Measurements from ENCODE around the gene SPEF2. TPM values are rescaled to one million over a fixed set of nuclear protein-coding genes. Genes with fewer than 3 reads are reported as not detected.

The SPEF2 gene
- total RNA-seq, 1 experiment from 2014 or later, result 4.0 TPM

GRCh38 chr5:35735718-35736117, 118.1 kb downstream of the SPEF2 start:
- Histone ChIP-seq H3K27me3 (replicated peaks; ENCODE audit: control insufficient read depth, insufficient read depth, low read length) (no peaks in the 10 kb centered on the region), H3K4me1 (no peaks in the 10 kb centered on the region), H3K4me3 (ENCODE audit: low read depth, low read length) (no peak overlapping the region), H3K36me3 (ENCODE audit: control insufficient read depth, insufficient read depth, low read length) (no peaks in the 10 kb centered on the region), H3K9me3 (no peaks in the 10 kb centered on the region)
- no peaks in the 10 kb centered on the region for H3K4me1 Mint-ChIP-seq (ENCODE audit: low read depth, unreplicated experiment)
- no peak overlapping the region for H3K4me3 Mint-ChIP-seq (ENCODE audit: unreplicated experiment)
- no peak for TF ChIP-seq CTCF (IDR thresholded peaks at IDR 0.05; ENCODE audit: insufficient read depth in 1 of 2, low read depth in 1 of 2, low read length in 1 of 2, severe bottlenecking in 1 of 2, unreplicated experiment in 1 of 2)
- DNase-seq, result no peak
- intact Hi-C loops (cut with micrococcal nuclease; ENCODE audit: unreplicated experiment), result no loop called here
- no peak overlapping the region for H3K27ac Mint-ChIP-seq (ENCODE audit: unreplicated experiment)
- H3K9me3 Mint-ChIP-seq (ENCODE audit: unreplicated experiment), result no peaks in the 10 kb centered on the region
- ChIA-PET CTCF (no interaction called here), POLR2A (no interaction called here)
- H3K27me3 Mint-ChIP-seq (ENCODE audit: insufficient read depth, unreplicated experiment), result peaks cover 10% of the 10 kb centered on the region
- no peaks in the 10 kb centered on the region for H3K36me3 Mint-ChIP-seq (ENCODE audit: insufficient read depth, unreplicated experiment)
- BruUV-seq (replicated peaks), result no TSS peak

- CTCF ChIA-PET, result no interaction called here
- peaks cover 8% of the 10 kb centered on the region for H3K27me3 Mint-ChIP-seq (ENCODE audit: insufficient read depth, unreplicated experiment)
Measured at GRCh38 chr5:35736280-35736679, 118.6 kb downstream of the SPEF2 start.

GRCh38 chr5:35741126-35741716, 123.6 kb downstream of the SPEF2 start:
- no peak overlapping the region for H3K27ac Mint-ChIP-seq (ENCODE audit: unreplicated experiment)
- H3K36me3 Mint-ChIP-seq (ENCODE audit: insufficient read depth, unreplicated experiment), result no peaks in the 10 kb centered on the region
- no TSS peak for BruUV-seq (replicated peaks)
- Histone ChIP-seq H3K9me3 (no peaks in the 10 kb centered on the region), H3K4me1 (no peaks in the 10 kb centered on the region), H3K36me3 (ENCODE audit: control insufficient read depth, insufficient read depth, low read length) (no peaks in the 10 kb centered on the region), H3K4me3 (ENCODE audit: low read depth, low read length) (no peak overlapping the region), H3K27me3 (replicated peaks; ENCODE audit: control insufficient read depth, insufficient read depth, low read length) (no peaks in the 10 kb centered on the region)
- H3K9me3 Mint-ChIP-seq (ENCODE audit: unreplicated experiment), result no peaks in the 10 kb centered on the region
- H3K27me3 Mint-ChIP-seq (ENCODE audit: insufficient read depth, unreplicated experiment), result peaks cover 5% of the 10 kb centered on the region
- no peak for TF ChIP-seq CTCF (IDR thresholded peaks at IDR 0.05; ENCODE audit: insufficient read depth in 1 of 2, low read depth in 1 of 2, low read length in 1 of 2, severe bottlenecking in 1 of 2, unreplicated experiment in 1 of 2)
- no peak overlapping the region for H3K4me3 Mint-ChIP-seq (ENCODE audit: unreplicated experiment)
- H3K4me1 Mint-ChIP-seq (ENCODE audit: low read depth, unreplicated experiment), result peaks cover 9% of the 10 kb centered on the region
- DNase-seq, result peak in 1 of 2 experiments; percentile 9
- ChIA-PET CTCF (no interaction called here), POLR2A (no interaction called here)
- intact Hi-C loops (cut with micrococcal nuclease; ENCODE audit: unreplicated experiment), result no loop called here

More at GRCh38 chr5:35736280-35736679, 118.6 kb downstream of the SPEF2 start:
- DNase-seq, result no peak
- no peaks in the 10 kb centered on the region for H3K36me3 Mint-ChIP-seq (ENCODE audit: insufficient read depth, unreplicated experiment)
- no peak overlapping the region for H3K4me3 Mint-ChIP-seq (ENCODE audit: unreplicated experiment)
- POLR2A ChIA-PET, result no interaction called here
- intact Hi-C loops (cut with micrococcal nuclease; ENCODE audit: unreplicated experiment), result no loop called here
- H3K36me3 ChIP-seq (ENCODE audit: control insufficient read depth, insufficient read depth, low read length), result no peaks in the 10 kb centered on the region
- H3K4me1 Mint-ChIP-seq (ENCODE audit: low read depth, unreplicated experiment), result peaks cover 4% of the 10 kb centered on the region
- no peaks in the 10 kb centered on the region for H3K27me3 ChIP-seq (replicated peaks; ENCODE audit: control insufficient read depth, insufficient read depth, low read length)
- BruUV-seq (replicated peaks), result no TSS peak
- no peak overlapping the region for H3K27ac Mint-ChIP-seq (ENCODE audit: unreplicated experiment)
- no peak overlapping the region for H3K4me3 ChIP-seq (ENCODE audit: low read depth, low read length)
- no peaks in the 10 kb centered on the region for H3K4me1 ChIP-seq
- H3K9me3 ChIP-seq, result no peaks in the 10 kb centered on the region
- no peaks in the 10 kb centered on the region for H3K9me3 Mint-ChIP-seq (ENCODE audit: unreplicated experiment)
- no peak for TF ChIP-seq CTCF (IDR thresholded peaks at IDR 0.05; ENCODE audit: insufficient read depth in 1 of 2, low read depth in 1 of 2, low read length in 1 of 2, severe bottlenecking in 1 of 2, unreplicated experiment in 1 of 2)

All from Caco-2 (cell line).